ENCODE measurements around the gene CPZ.
"Not testable (repeated sequence)": the region's sequence is repeated elsewhere in the genome, so short reads cannot be mapped to it uniquely, and the experiment has no call there.

DNA sequence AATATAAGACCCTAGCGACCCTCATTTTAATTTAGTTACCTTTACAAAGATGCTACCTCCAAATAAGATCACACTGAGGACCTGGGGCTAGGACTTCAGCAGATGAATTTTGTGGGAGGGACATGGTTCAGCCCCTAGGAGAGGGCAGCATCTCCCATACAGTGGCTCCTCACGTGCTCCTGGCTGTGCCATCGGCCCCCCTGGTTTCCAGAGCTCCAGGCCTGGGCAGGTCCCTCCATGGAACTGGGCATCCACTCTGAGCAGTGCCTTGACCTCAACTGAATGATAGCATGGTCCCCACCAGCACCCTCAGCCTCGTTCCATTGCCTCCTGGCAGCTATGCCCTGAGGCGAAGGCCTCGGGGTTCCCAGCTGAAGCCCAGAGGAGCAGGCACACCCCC is 39.3 kb downstream of the CPZ start:
- TF ChIP-seq, protein P1, sequence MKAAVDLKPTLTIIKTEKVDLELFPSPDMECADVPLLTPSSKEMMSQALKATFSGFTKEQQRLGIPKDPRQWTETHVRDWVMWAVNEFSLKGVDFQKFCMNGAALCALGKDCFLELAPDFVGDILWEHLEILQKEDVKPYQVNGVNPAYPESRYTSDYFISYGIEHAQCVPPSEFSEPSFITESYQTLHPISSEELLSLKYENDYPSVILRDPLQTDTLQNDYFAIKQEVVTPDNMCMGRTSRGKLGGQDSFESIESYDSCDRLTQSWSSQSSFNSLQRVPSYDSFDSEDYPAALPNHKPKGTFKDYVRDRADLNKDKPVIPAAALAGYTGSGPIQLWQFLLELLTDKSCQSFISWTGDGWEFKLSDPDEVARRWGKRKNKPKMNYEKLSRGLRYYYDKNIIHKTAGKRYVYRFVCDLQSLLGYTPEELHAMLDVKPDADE (IDR thresholded peaks at IDR 0.05), result not testable (repeated sequence)
- TF ChIP-seq, protein P2, sequence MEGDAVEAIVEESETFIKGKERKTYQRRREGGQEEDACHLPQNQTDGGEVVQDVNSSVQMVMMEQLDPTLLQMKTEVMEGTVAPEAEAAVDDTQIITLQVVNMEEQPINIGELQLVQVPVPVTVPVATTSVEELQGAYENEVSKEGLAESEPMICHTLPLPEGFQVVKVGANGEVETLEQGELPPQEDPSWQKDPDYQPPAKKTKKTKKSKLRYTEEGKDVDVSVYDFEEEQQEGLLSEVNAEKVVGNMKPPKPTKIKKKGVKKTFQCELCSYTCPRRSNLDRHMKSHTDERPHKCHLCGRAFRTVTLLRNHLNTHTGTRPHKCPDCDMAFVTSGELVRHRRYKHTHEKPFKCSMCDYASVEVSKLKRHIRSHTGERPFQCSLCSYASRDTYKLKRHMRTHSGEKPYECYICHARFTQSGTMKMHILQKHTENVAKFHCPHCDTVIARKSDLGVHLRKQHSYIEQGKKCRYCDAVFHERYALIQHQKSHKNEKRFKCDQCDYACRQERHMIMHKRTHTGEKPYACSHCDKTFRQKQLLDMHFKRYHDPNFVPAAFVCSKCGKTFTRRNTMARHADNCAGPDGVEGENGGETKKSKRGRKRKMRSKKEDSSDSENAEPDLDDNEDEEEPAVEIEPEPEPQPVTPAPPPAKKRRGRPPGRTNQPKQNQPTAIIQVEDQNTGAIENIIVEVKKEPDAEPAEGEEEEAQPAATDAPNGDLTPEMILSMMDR (conservative IDR thresholded peaks at IDR 0.05; ENCODE audit: low read depth in 2 of 2), result not testable (repeated sequence)

All from GM23338 (cell line).